MV-4-11 (cell line): Measurements from ENCODE around the gene AACS.
A peak's percentile ranks its signal among the peaks of the same experiment; 100 is the strongest.

Experiments
- DNase-seq: peaks from one replicate; lab custom pipeline; 2025; lab: John Stamatoyannopoulos, UW

AACS gene

DNA sequence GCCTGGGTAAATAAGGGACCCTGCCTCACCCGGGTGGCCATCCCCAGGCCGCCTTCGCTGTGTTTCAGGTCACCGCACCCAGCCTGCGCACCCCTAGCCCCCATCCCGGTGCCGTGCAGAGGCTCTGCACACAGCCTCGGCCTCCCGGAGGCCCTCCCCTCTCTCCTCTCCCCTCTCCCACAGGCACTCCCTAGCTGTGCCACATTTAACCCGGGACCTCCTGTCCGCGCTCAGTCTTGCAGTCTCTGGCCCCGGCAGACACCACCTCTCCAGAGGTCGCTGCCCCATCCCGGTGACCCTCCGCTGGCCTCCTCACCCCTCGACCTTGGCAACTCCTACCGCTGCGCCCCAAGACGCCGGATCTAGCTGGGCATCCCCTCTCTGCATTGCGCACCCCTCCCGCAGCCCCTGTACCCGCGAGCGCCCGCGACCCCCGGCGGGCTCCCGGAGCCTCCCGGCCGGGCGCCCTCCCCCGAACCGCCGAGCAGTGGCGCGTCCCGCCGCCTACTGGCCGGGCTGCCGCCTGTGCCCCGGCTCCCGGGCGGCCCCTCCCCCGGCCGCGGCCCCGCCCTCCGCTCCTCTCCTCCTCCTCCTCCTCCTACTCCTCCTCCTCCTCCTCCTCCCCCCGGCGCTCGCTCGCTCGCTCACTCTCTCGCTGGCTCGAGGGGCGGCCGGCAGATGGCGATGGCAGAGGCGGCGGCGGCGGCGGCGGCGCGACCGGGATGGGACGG, 120.7 kb downstream of the AACS start, which contains the start of gene TMEM132B:
TSS of gene TMEM132B (plus strand) at position 647 of the 731 bp plus-strand sequence.
- DNase-seq = peak; percentile 57

GRCh38 chr12:125186471-125187147, 121.4 kb downstream of the AACS start:
- DNase-seq = no peak

DNA sequence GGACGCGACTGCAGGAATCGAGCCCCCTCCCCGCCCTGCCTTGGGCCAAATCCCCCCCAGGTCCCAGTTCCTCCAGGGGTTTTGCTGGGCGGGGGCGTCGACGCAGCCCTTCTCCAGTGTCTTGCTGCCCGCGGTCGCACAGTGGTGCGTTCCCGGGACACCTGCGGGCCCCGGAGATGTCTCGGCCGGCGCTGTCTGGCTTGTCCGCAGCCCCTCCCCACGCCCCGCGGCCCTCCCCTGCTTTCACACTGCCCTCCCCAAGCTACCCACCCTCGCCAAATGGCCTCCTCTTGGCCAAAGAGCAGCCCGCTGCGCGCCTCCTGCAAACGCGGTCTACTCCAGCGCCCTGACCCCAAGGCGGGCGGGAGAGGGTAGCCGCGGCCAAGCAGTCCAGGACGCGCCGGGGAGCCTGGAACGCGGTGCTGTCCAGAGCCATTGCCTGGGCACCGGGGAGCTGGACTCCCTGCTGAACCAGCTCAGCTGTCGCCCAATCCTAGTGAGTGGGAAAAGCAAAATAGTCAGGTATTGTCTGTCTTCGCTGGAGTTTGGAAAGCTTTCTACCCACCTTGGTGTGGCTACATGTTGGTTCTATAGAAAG, 122.0 kb downstream of the AACS start:
- no peak for DNase-seq

DNA sequence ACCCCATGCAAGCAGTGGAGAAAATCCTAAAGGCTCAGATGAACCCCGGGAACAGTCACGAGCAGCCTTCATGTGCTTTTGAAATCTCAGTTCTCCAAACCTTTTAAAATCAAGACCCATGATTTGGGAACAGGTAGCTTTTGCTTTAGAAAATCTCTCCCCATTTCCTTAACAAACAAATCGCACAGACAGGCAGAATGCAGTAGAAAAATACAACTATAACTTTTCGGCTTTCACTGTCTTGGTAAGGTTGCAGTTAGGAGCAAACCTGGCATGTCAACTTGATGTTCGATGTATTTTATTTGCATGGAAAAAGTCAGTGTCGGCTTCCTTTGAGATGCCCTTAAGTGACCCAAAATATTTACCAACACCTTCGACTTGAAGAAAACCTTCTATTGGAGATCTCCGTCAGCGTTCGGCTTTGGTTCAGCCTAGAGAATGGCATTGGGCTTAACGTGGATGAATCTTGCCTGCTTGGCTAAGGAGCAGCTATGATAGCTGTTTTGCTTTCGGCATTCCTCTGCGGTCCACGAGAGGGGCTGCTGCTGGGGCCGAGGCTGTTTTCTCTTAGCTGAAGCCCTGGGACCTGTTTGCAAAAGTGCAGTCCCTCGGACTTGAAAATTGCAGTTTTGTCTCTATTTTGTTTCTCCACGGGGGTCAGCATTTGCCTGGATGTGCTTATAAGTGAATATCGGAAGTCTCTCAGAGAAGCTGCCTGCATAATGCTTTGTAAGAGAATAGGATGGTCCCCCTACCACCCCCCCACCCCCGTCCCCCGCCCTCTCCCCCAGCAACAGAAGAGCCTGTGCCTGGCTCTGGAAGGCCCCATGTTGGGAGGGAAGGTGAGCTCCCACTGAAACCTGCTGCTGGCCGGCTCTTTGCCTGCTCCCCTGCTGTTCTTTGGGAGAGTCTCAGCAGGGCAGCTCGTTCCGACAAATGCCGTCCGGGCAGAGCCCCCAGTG, 122.8 kb downstream of the AACS start:
- no peak for DNase-seq

- no peak for DNase-seq
Observed at GRCh38 chr12:125189015-125189414, 123.8 kb downstream of the AACS start.

DNA sequence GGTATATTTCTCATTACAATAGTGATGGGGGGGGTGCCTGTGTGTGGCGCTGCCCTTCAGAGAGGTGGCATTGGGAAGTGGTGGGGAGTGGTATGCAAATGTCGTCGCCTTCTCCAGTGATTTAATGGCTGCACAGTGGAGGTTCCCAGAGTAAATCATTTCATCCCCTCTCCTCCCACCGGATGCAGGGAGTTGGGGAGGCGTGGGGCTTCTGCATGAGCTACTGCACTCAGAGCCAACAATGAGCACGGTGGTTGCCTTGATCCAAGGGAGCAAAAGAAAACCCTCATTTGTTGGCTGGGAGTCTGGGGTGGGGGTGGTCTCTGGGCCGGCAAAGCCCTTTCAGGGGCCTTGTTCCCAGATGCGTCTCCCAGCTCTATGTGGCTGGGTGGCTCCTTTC, 124.3 kb downstream of the AACS start:
- no peak for DNase-seq

DNA sequence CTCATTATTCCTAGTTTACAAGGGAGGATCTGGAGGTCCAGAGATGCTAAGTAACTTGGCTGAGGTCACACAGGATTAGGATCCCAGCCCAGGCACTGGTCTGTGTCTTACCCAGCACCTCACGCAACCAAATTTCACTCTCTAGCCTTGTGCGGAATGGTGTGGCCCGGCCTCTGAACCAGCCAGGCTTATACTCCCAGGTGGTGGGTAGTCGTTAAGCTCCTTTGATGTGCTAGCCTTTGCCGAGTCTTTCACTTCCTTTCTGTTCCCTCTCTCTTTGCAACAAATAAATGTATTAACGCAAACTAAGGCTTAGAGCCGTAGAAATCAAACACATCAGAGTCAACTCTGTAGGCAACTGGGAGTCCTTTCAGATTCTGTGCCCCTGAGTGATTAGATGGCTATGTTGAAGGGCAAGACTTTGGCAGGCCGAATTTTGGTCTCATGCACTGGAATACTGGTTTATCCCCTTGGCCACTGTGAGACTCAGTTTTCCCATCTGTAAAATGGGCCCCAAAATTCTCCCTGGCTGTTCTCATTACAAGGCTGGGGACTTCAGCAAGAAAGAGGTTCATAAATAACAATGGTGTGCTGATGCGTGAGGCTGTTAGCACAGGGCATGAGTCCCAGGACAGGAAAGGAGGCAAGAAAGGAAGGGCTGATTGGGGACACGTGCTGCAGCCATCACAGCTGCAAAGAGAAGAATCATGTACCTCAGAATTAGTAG, 126.3 kb downstream of the AACS start:
- peak; percentile 25 for DNase-seq

DNA sequence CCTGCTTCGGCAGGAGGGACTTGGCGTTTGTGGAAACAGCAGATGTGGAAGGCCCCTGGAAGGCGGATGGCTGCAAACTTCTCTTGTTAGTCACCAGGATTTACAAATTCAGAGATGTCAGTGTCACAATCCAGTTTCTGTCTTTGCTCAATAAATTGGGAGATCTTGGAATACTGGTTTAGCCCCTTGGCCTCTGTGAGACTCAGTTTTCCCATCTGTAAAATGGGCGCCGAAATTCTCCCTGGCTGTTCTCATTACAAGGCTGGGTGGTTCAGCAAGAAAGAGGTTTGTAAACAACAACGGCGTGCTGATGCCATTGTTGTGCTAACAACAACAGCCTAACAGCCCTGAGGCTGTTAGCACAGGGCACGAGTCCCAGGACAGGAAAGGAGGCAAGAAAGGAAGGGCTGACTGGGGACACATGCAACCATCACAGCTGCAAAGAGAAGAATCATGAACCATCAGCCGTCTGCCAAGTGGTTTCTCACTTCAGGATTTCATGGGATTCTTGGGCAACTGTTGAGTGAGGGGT, 127.5 kb downstream of the AACS start:
- DNase-seq = no peak
